B cell (primary cell): Measurements from ENCODE around the gene ADCY1. TPM values are rescaled to one million over a fixed set of nuclear protein-coding genes. Genes with fewer than 3 reads are reported as not detected.

ENCODE experiments used
- ATAC-seq: fragments of 200-7000 bp; cut with Tn5 transposase; one replicate; pipeline ENCODE4 v1.10.0; 2021; ENCODE audit warnings: low read depth, mild to moderate bottlenecking, moderate number of reproducible peaks, moderate library complexity
- CTCF ChIA-PET: fragments of 350-600 bp; sonication (Branson Sonifier 250); formaldehyde crosslinking; loops from one replicate; lab custom pipeline; 2021; ENCODE audit warnings: antibody characterized with exemption, inconsistent platforms; lab: Charles Lee
- POLR2A ChIA-PET: fragments of 350-600 bp; sonication (Branson Sonifier 250); formaldehyde crosslinking; loops from one replicate; lab custom pipeline; 2021; ENCODE audit warnings: antibody characterized with exemption; lab: Charles Lee
- DNase-seq: peaks from one replicate; pipeline ENCODE4 v3.0.0; 2013
- H2AFZ ChIP-seq: 2 replicates; pipeline ENCODE4 v1.6.1; 2012; ENCODE audit warnings: mild to moderate bottlenecking, low read depth, low read length; ENCODE audit not compliant: insufficient read depth, poor library complexity, severe bottlenecking
- H3K27ac ChIP-seq, 2 donors: 1 replicate in 1 of 2; 2 replicates in 1 of 2; pipeline ENCODE4 v1.5.1; 2012 to 2013; ENCODE audit warnings: low read length in 2 of 2, mild to moderate bottlenecking in 2 of 2, moderate library complexity in 1 of 2
- H3K27me3 ChIP-seq, 4 experiments: fragments of 200-600 bp in 1 of 4; sonication (generic) in 1 of 4; replicated peaks in 1 of 4; 1 replicate in 2 of 4; 2 replicates in 2 of 4; pipeline versions ENCODE4 v1.6.1 to v1.7.0; 2013 to 2016; ENCODE audit warnings: low read length in 3 of 4, mild to moderate bottlenecking in 2 of 4, mixed read lengths in 1 of 4, moderate library complexity in 1 of 4; ENCODE audit not compliant: insufficient read depth in 4 of 4, control insufficient read depth in 3 of 4; ENCODE audit errors: control extremely low read depth in 1 of 4
- H3K36me3 ChIP-seq, 2 experiments: replicated peaks in 1 of 2; 1 replicate in 1 of 2; 2 replicates in 1 of 2; pipeline versions ENCODE4 v1.6.1 to v1.7.1; 2013; ENCODE audit warnings: low read length in 1 of 2; ENCODE audit not compliant: insufficient read depth in 2 of 2, control insufficient read depth in 1 of 2; ENCODE audit errors: control extremely low read depth in 1 of 2, extremely low read depth in 1 of 2
- H3K4me1 ChIP-seq, 2 donors: fragments of 200-600 bp in 1 of 2; sonication (generic) in 1 of 2; 1 replicate in 1 of 2; 2 replicates in 1 of 2; pipeline versions ENCODE4 v1.5.1 to v1.6.1; 2013 to 2017; ENCODE audit warnings: low read length in 2 of 2; ENCODE audit not compliant: control insufficient read depth in 2 of 2, insufficient read depth in 2 of 2
- H3K4me2 ChIP-seq: replicated peaks from 2 replicates; pipeline ENCODE3; 2012; ENCODE audit warnings: mild to moderate bottlenecking, low read depth, low read length; ENCODE audit not compliant: poor library complexity, severe bottlenecking
- H3K4me3 ChIP-seq, 5 experiments: fragments of 200-600 bp in 1 of 5; sonication (generic) in 1 of 5; 1 replicate in 3 of 5; 2 replicates in 2 of 5; pipeline versions ENCODE4 v1.5.1 to v1.7.0; 2011 to 2016; ENCODE audit warnings: low read length in 4 of 5, mild to moderate bottlenecking in 4 of 5, low read depth in 2 of 5, control low read depth in 1 of 5, moderate library complexity in 1 of 5; ENCODE audit not compliant: insufficient read depth in 1 of 5; ENCODE audit errors: control extremely low read depth in 1 of 5, extremely low read depth in 1 of 5
- H3K79me2 ChIP-seq: fragments of 200-600 bp; sonication (generic); one replicate; pipeline ENCODE4 v1.6.0; 2016; ENCODE audit warnings: low read length; ENCODE audit not compliant: control insufficient read depth, insufficient read depth
- H3K9ac ChIP-seq: fragments of 200-600 bp; sonication (generic); 2 replicates; pipeline ENCODE4 v1.6.1; 2017; ENCODE audit warnings: mild to moderate bottlenecking, low read length, moderate library complexity
- H3K9me3 ChIP-seq, 3 donors: one replicate each; pipeline versions ENCODE4 v1.6.1 to v1.7.1; 2013; ENCODE audit warnings: low read length in 2 of 3; ENCODE audit not compliant: control insufficient read depth in 2 of 3, insufficient read depth in 1 of 3; ENCODE audit errors: control extremely low read depth in 1 of 3
- H4K20me1 ChIP-seq: 2 replicates; pipeline ENCODE4 v1.6.0; 2012; ENCODE audit warnings: mild to moderate bottlenecking, low read length; ENCODE audit not compliant: insufficient read depth, control insufficient read depth, poor library complexity, severe bottlenecking
- H3K27ac Mint-ChIP-seq: one replicate; pipeline ENCODE4 v1.8.0; 2021; ENCODE audit warnings: mixed read lengths
- H3K27me3 Mint-ChIP-seq: one replicate; pipeline ENCODE4 v1.8.0; 2021; ENCODE audit warnings: mixed read lengths
- H3K4me1 Mint-ChIP-seq: one replicate; pipeline ENCODE4 v1.8.0; 2021; ENCODE audit warnings: mixed read lengths
- H3K4me3 Mint-ChIP-seq: one replicate; pipeline ENCODE4 v1.8.0; 2021; ENCODE audit warnings: mixed read lengths
- H3K9me3 Mint-ChIP-seq: one replicate; pipeline ENCODE4 v1.8.0; 2022; ENCODE audit warnings: mixed read lengths; ENCODE audit not compliant: insufficient read depth
- CTCF ChIP-seq: fragments of 200-600 bp; IDR thresholded peaks from one replicate; pipeline ENCODE4 v1.8.0; 2022; ENCODE audit warnings: antibody characterized with exemption, mild to moderate bottlenecking
- EZH2 ChIP-seq: IDR thresholded peaks from 2 replicates; pipeline ENCODE4 v1.6.1; 2012; ENCODE audit warnings: borderline replicate concordance, low read depth, mild to moderate bottlenecking, moderate library complexity, low read length; ENCODE audit not compliant: insufficient read depth, poor library complexity, severe bottlenecking
- WGBS: methylation state at CpG from one replicate; pipeline ENCODE4 v1.1.5; 2013; ENCODE audit warnings: missing lambda C conversion rate; ENCODE audit not compliant: insufficient coverage; 5-methylcytosine and 5-hydroxymethylcytosine counted together
- intact Hi-C: fragments of 100-400 bp; cut with micrococcal nuclease; formaldehyde crosslinking; loops from one replicate; pipeline ENCODE4 v1.10.0; 2022
- polyA plus RNA-seq: library from polyadenylated mRNA; depleted of rRNA; stranded (reverse); fragments of >200 nt; gene quantifications from 2 replicates; pipeline ENCODE4 v1.2.3, GENCODE V29; 2012
- total RNA-seq, 2 donors: library from RNA; stranded (reverse); fragments of 120-200 nt in 1 of 2; gene quantifications; 1 replicate in 1 of 2; 2 replicates in 1 of 2; pipeline versions ENCODE4 v1.2.3 to v1.2.4, GENCODE V29; 2013 to 2022

ADCY1 gene
- total and polyA plus RNA-seq, 2 donors (not counting 1 experiment from before 2014, with no cell fraction given): 0.05 to 0.12 TPM

GRCh38 chr7:45657136-45657889, 83.1 kb downstream of the ADCY1 start:
- no peak for TF ChIP-seq CTCF
- no peak for TF ChIP-seq EZH2
- H3K4me3 Mint-ChIP-seq: no peak overlapping the region
- Histone ChIP-seq H3K4me1 (no peaks in the 10 kb centered on the region), H3K27me3 (no peaks in the 10 kb centered on the region), H3K4me2 (no peak overlapping the region), H2AFZ (no peak overlapping the region), H3K27ac (no peak overlapping the region), H4K20me1 (no peaks in the 10 kb centered on the region), H3K36me3 (no peaks in the 10 kb centered on the region), H3K79me2 (no peaks in the 10 kb centered on the region), H3K4me3 (no peak overlapping the region), H3K9me3 (peaks cover 0 to 3% (median 0%) of the 10 kb centered on the region in 3 donors), H3K9ac (no peak overlapping the region)
- CTCF ChIA-PET: interaction anchor here (1.5 kb wide), 1 partner anchor 52 kb away, joined by 3 read pairs; no protein-coding TSS in a partner anchor
- no peaks in the 10 kb centered on the region for H3K4me1 Mint-ChIP-seq
- POLR2A ChIA-PET: no interaction called here
- intact Hi-C loops: no loop called here
- no peaks in the 10 kb centered on the region for H3K27me3 Mint-ChIP-seq
- no peak for DNase-seq
- WGBS: 90% methylated on average over 11 of the region's 11 CpGs
- H3K27ac Mint-ChIP-seq: no peak overlapping the region
- H3K9me3 Mint-ChIP-seq: no peaks in the 10 kb centered on the region
- no peak for ATAC-seq
